WTC11 (cell line): ENCODE measurements around the gene TM9SF1. TPM values are rescaled to one million over a fixed set of nuclear protein-coding genes. Genes with fewer than 3 reads are reported as not detected.
"Not testable (repeated sequence)": the region's sequence is repeated elsewhere in the genome, so short reads cannot be mapped to it uniquely, and the experiment has no call there.

ENCODE experiments used
- ATAC-seq: fragments of 200-7000 bp; cut with Tn5 transposase; 2 replicates; pipeline ENCODE4 v1.10.0; 2021; ENCODE audit warnings: mild to moderate bottlenecking, moderate library complexity
- CTCF ChIA-PET: fragments of 300-600 bp; sonication (Branson Sonifier 250); formaldehyde crosslinking; loops from one replicate; lab custom pipeline; 2021; ENCODE audit warnings: antibody characterized with exemption; lab: Charles Lee
- POLR2A ChIA-PET: fragments of 350-600 bp; sonication (Branson Sonifier 250); formaldehyde crosslinking; loops from one replicate; lab custom pipeline; 2021; ENCODE audit warnings: antibody characterized with exemption; lab: Charles Lee
- DNase-seq: peaks from one replicate; pipeline ENCODE4 v3.0.0; 2021; ENCODE audit warnings: low spot score
- H3K27ac Mint-ChIP-seq: 2 replicates; pipeline ENCODE4 v1.8.0; 2021; ENCODE audit warnings: mixed read lengths
- H3K27me3 Mint-ChIP-seq: 2 replicates; pipeline ENCODE4 v1.8.0; 2021; ENCODE audit warnings: low read depth, mild to moderate bottlenecking, moderate library complexity, mixed read lengths
- H3K36me3 Mint-ChIP-seq: 2 replicates; pipeline ENCODE4 v1.8.0; 2021; ENCODE audit warnings: mixed read lengths
- H3K4me1 Mint-ChIP-seq: 2 replicates; pipeline ENCODE4 v1.8.0; 2022; ENCODE audit warnings: mixed read lengths
- H3K4me3 Mint-ChIP-seq: 2 replicates; pipeline ENCODE4 v1.8.0; 2021; ENCODE audit warnings: mild to moderate bottlenecking, moderate library complexity, mixed read lengths
- H3K9me3 Mint-ChIP-seq: 2 replicates; pipeline ENCODE4 v1.8.0; 2021; ENCODE audit warnings: mixed read lengths
- AR ChIP-seq: fragments of 250-450 bp; sonication (Bioruptor Pico); IDR thresholded peaks from 2 replicates; pipeline ENCODE4 v1.9.0; 2021; ENCODE audit warnings: mild to moderate bottlenecking
- CTCF ChIP-seq: fragments of 200-600 bp; IDR thresholded peaks from 2 replicates; pipeline ENCODE4 v1.8.0; 2022; ENCODE audit warnings: antibody characterized with exemption
- ELF4 ChIP-seq: sonication (generic); formaldehyde crosslinking; IDR thresholded peaks from 2 replicates; pipeline ENCODE4 v1.8.1; 2022; ENCODE audit warnings: low read depth, mild to moderate bottlenecking, moderate library complexity, missing genetic modification reagents
- FOXJ3 ChIP-seq: sonication (generic); formaldehyde crosslinking; IDR thresholded peaks from 2 replicates; pipeline ENCODE4 v1.9.0; 2021; ENCODE audit warnings: missing genetic modification reagents, mild to moderate bottlenecking, borderline replicate concordance
- FOXK1 ChIP-seq: sonication (generic); formaldehyde crosslinking; IDR thresholded peaks from 2 replicates; pipeline ENCODE4 v1.8.0; 2022; ENCODE audit warnings: mild to moderate bottlenecking, moderate library complexity, missing genetic modification reagents
- MXD4 ChIP-seq: fragments of 250-450 bp; sonication (Bioruptor Pico); IDR thresholded peaks from 2 replicates; pipeline ENCODE4 v1.8.0; 2021; ENCODE audit warnings: mild to moderate bottlenecking, moderate library complexity, borderline replicate concordance
- MYBL2 ChIP-seq: sonication (generic); formaldehyde crosslinking; IDR thresholded peaks from 2 replicates; pipeline ENCODE4 v1.8.1; 2023; ENCODE audit warnings: mild to moderate bottlenecking, moderate library complexity, missing genetic modification reagents
- PREB ChIP-seq: sonication (generic); formaldehyde crosslinking; IDR thresholded peaks from 2 replicates; pipeline ENCODE4 v1.8.1; 2022; ENCODE audit warnings: mild to moderate bottlenecking, missing genetic modification reagents, moderate library complexity, borderline replicate concordance
- TCF7 ChIP-seq: sonication (generic); formaldehyde crosslinking; IDR thresholded peaks from 2 replicates; pipeline ENCODE4 v1.8.0; 2022; ENCODE audit warnings: mild to moderate bottlenecking, low read depth, missing genetic modification reagents, moderate library complexity
- ZNF121 ChIP-seq: sonication (generic); formaldehyde crosslinking; IDR thresholded peaks from 2 replicates; pipeline ENCODE4 v1.8.0; 2023; ENCODE audit warnings: missing genetic modification reagents
- ZNF232 ChIP-seq: sonication (generic); formaldehyde crosslinking; IDR thresholded peaks from 2 replicates; pipeline ENCODE4 v1.8.0; 2022; ENCODE audit warnings: mild to moderate bottlenecking, missing genetic modification reagents
- ZNF396 ChIP-seq: fragments of 250-450 bp; sonication (Bioruptor Pico); IDR thresholded peaks from 2 replicates; pipeline ENCODE4 v1.8.0; 2021; ENCODE audit warnings: mild to moderate bottlenecking, moderate library complexity, borderline replicate concordance
- total RNA-seq: library from RNA; stranded (reverse); gene quantifications from 3 replicates; pipeline ENCODE4 v1.2.3, GENCODE V29; 2021
- TF ChIP-seq, protein P1 (sequence below): sonication (generic); formaldehyde crosslinking; IDR thresholded peaks from 2 replicates; pipeline ENCODE4 v1.8.1; 2023; ENCODE audit warnings: mild to moderate bottlenecking, moderate library complexity, missing genetic modification reagents

TM9SF1 gene
- total RNA-seq, 1 experiment from 2014 or later = 27.9 TPM

GRCh38 chr14:24219080-24219479 is 23.8 kb upstream of the TM9SF1 start (continued):
- TF ChIP-seq AR (no peak), ZNF121 (CRISPR knock-in tag) (no peak)
- TF ChIP-seq, all 79 proteins: peak for 0

DNA sequence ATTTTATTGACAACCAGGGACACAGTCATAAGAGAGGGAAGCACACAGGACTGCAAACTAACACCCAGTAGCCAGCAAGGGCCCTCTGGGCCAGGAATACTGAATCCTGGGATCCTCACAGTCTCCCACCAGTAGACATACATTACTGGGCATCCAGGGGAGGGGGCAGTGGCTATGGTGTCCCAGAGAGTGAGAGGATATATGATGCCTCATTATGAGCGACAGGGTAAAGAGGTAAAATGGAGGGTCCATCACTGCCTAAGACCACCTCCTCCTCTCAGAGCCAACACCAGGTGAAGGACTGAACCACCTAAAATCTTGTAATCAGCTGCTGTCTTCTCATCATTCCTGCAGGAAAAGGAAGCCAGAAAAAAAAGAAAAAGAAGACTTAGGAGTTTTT is 21.6 kb upstream of the TM9SF1 start:
- ATAC-seq, DNase-seq, POLR2A ChIA-PET, H3K4me3 Mint-ChIP-seq, H3K36me3 Mint-ChIP-seq, H3K27me3 Mint-ChIP-seq, H3K9me3 Mint-ChIP-seq, H3K27ac Mint-ChIP-seq: not testable (repeated sequence)
- CTCF ChIA-PET = interaction anchor here (1.3 to 2.5 kb wide), 4 partner anchors 25 to 82 kb away, joined by 4 to 31 read pairs (median 7); partner anchors contain the start of genes IPO4, IRF9 and TINF2
- peaks cover 23% of the 10 kb centered on the region for H3K4me1 Mint-ChIP-seq

- Mint-ChIP-seq H3K4me3 (peak overlapping the region; percentile 96), H3K36me3 (peaks cover 10% of the 10 kb centered on the region), H3K27ac (peak overlapping the region; percentile 97), H3K9me3 (no peaks in the 10 kb centered on the region), H3K4me1 (peaks cover 23% of the 10 kb centered on the region), H3K27me3 (no peaks in the 10 kb centered on the region; the same call in 1 of the 2 replicates)
- ChIA-PET POLR2A (interaction anchor here (1.1 to 2.1 kb wide), 4 partner anchors 20 to 55 kb away, joined by 3 to 10 read pairs (median 8); partner anchors contain the start of genes IPO4, RABGGTA, TINF2 and TM9SF1), CTCF (interaction anchor here (0.8 to 2.6 kb wide), 18 partner anchors 11 to 226 kb away, joined by 3 to 31 read pairs (median 5); partner anchors contain the start of genes CIDEB, IPO4, IRF9 and PSME2)
- DNase-seq (no peak), ATAC-seq (no peak)
- TF ChIP-seq, protein P1, sequence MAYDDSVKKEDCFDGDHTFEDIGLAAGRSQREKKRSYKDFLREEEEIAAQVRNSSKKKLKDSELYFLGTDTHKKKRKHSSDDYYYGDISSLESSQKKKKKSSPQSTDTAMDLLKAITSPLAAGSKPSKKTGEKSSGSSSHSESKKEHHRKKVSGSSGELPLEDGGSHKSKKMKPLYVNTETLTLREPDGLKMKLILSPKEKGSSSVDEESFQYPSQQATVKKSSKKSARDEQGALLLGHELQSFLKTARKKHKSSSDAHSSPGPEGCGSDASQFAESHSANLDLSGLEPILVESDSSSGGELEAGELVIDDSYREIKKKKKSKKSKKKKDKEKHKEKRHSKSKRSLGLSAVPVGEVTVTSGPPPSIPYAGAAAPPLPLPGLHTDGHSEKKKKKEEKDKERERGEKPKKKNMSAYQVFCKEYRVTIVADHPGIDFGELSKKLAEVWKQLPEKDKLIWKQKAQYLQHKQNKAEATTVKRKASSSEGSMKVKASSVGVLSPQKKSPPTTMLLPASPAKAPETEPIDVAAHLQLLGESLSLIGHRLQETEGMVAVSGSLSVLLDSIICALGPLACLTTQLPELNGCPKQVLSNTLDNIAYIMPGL = no peak
- TF ChIP-seq TCF7 (CRISPR knock-in tag) (no peak), MXD4 (CRISPR knock-in tag) (no peak), CTCF (no peak), MYBL2 (CRISPR knock-in tag) (no peak), ELF4 (CRISPR knock-in tag) (no peak), FOXJ3 (no peak), PREB (CRISPR knock-in tag) (no peak), ZNF232 (CRISPR knock-in tag) (no peak), FOXK1 (no peak), ZNF396 (CRISPR knock-in tag) (no peak)
These were observed 21.1 kb upstream of the TM9SF1 start for GRCh38 chr14:24216345-24216699.
